Urinary bladder (tissue), 4 donors: ENCODE measurements around the gene USP31. TPM values are rescaled to one million over a fixed set of nuclear protein-coding genes. Genes with fewer than 3 reads are reported as not detected.
A peak's percentile ranks its signal among the peaks of the same experiment; 100 is the strongest.

Experiments
- DNase-seq: peaks from one replicate; pipeline ENCODE4 v3.0.0-alpha.2; 2015; ENCODE audit errors: extremely low spot score
- H3K27ac ChIP-seq: one replicate; pipeline ENCODE4 v1.5.1; 2013; ENCODE audit warnings: low read depth, mild to moderate bottlenecking, moderate library complexity
- H3K36me3 ChIP-seq: one replicate; pipeline ENCODE4 v1.6.1; 2013; ENCODE audit warnings: mild to moderate bottlenecking, moderate library complexity; ENCODE audit not compliant: insufficient read depth
- H3K4me1 ChIP-seq: one replicate; pipeline ENCODE4 v1.6.1; 2013; ENCODE audit warnings: mild to moderate bottlenecking, moderate library complexity; ENCODE audit not compliant: insufficient read depth
- H3K4me3 ChIP-seq: one replicate; pipeline ENCODE4 v1.5.1; 2013; ENCODE audit warnings: low read depth, low read length
- WGBS: extraction: QIAGEN DNeasy Blood & Tissue Kit; methylation state at CpG from one replicate; pipeline ENCODE4 v1.1.7; 2013; 5-methylcytosine and 5-hydroxymethylcytosine counted together
- polyA plus RNA-seq: library from polyadenylated mRNA; stranded (reverse); fragments of 200-250 nt; gene quantifications from one replicate; pipeline ENCODE4 v1.2.3, GENCODE V29; 2013
- total RNA-seq: library from RNA; depleted of rRNA; stranded (reverse); fragments of >200 nt; gene quantifications from one replicate; pipeline ENCODE4 v1.2.3, GENCODE V29; 2014
- donor health status: healthy with polysubstance abuse.
- donor health status: healthy.

USP31 gene, protein sequence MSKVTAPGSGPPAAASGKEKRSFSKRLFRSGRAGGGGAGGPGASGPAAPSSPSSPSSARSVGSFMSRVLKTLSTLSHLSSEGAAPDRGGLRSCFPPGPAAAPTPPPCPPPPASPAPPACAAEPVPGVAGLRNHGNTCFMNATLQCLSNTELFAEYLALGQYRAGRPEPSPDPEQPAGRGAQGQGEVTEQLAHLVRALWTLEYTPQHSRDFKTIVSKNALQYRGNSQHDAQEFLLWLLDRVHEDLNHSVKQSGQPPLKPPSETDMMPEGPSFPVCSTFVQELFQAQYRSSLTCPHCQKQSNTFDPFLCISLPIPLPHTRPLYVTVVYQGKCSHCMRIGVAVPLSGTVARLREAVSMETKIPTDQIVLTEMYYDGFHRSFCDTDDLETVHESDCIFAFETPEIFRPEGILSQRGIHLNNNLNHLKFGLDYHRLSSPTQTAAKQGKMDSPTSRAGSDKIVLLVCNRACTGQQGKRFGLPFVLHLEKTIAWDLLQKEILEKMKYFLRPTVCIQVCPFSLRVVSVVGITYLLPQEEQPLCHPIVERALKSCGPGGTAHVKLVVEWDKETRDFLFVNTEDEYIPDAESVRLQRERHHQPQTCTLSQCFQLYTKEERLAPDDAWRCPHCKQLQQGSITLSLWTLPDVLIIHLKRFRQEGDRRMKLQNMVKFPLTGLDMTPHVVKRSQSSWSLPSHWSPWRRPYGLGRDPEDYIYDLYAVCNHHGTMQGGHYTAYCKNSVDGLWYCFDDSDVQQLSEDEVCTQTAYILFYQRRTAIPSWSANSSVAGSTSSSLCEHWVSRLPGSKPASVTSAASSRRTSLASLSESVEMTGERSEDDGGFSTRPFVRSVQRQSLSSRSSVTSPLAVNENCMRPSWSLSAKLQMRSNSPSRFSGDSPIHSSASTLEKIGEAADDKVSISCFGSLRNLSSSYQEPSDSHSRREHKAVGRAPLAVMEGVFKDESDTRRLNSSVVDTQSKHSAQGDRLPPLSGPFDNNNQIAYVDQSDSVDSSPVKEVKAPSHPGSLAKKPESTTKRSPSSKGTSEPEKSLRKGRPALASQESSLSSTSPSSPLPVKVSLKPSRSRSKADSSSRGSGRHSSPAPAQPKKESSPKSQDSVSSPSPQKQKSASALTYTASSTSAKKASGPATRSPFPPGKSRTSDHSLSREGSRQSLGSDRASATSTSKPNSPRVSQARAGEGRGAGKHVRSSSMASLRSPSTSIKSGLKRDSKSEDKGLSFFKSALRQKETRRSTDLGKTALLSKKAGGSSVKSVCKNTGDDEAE (N-terminal part only)
- total RNA-seq (27.4 TPM), polyA plus RNA-seq (3.7 TPM)

DNA sequence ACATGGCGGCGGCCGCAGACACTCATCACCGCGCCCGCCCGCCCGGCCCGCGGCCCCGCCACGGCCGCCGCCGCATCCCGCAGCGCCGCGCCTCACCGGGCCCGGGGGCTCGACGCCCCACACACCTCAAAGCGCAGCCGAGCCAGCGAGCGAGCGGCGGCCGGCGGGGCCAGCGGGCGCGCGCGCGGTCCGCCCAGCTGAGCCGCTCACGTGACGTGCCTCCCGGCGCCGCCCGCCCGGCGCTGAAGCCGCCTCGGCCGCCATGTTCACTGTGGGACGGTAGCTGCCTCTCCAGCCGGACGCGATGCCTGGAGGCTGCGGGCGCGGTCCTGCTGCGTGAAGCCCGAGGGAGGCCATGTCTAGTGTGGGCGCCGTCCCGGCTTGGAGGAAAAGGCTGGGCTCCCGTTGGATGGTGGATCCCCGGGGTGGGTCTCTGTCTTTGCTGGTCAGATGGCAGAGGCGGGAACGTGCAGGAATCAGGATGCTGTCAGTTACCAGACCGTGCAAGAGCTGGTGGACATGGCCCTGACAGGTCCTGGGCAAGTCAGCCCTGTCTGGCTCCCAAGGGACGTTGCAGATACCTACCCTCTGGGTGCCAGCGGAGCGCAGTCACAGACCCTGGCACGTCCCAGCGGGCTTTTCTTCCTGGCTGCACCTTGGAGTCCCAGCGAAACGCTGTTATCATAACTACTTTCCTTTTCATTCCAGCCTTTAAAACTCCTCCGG lies at the start of gene USP31:
Gene USP31 (minus strand): TSS at position 186 of the 726 bp plus-strand sequence. CDS start 182 bp downstream, at position 4.
- H3K4me3 ChIP-seq = peak within 1 kb of the TSS; percentile 98
- H3K27ac ChIP-seq = peak within 1 kb of the TSS; percentile 86
- WGBS = under 1% methylated on average over 75 of the region's 75 CpGs
- DNase-seq = peak; percentile 90
- H3K4me1 ChIP-seq = no peaks in the 10 kb centered on the region
- no peaks in the 10 kb centered on the region for H3K36me3 ChIP-seq

DNA sequence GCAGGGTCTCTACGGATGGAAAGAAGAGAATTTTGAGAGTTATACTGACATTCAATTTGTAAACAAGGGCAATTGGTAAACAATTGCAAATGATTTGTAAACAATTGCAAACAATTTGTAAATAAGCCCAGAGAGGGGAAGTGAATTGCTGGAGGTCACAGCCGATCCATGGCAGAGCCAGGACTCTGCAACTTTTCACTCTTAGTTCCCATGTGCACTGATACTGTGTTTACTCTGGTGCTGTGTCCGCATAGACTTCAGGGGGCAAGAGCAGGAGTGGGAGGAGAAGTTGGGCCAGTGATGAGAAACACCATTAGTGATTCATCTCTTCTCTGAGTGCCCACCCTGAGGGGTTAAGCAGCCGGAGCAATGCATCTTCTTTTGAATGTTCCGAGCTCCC lies 47.3 kb upstream of the USP31 start:
- DNase-seq = no peak
- H3K4me1 ChIP-seq = no peaks in the 10 kb centered on the region
- H3K36me3 ChIP-seq = no peaks in the 10 kb centered on the region
- H3K4me3 ChIP-seq = no peak overlapping the region
- WGBS = 32% methylated on average over 5 of the region's 5 CpGs
- H3K27ac ChIP-seq = no peak overlapping the region

DNA sequence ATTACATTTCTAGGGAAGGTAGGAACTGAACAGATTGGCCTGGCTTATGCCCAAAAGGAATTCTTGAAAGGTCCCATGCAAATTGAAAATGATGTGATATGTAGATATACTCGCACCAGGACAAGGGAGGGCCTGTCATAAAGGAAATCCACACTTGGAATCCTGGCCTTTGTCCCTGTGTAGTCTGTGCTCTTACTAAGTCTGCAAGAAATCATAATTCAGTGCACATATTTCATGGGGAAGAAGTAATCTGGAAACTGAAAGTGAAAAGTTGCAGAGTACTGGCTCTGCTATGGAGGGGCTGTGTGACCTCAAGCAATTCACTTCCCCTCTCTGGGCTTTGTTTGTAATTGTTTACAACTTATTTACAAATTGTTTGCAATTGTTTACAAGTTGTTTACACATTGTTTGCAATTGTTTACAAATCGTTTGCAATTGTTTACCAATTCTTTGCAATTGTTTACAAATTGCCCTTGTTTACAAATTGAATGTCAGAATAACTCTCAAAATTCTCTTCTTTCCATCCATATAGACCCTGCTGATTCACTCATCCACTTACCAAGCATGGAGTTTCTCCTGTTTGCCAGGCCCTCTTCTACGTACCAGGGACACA lies 46.2 kb upstream of the USP31 start:
- H3K27ac ChIP-seq = no peak overlapping the region
- 39% methylated on average over 3 of the region's 3 CpGs for WGBS

DNA sequence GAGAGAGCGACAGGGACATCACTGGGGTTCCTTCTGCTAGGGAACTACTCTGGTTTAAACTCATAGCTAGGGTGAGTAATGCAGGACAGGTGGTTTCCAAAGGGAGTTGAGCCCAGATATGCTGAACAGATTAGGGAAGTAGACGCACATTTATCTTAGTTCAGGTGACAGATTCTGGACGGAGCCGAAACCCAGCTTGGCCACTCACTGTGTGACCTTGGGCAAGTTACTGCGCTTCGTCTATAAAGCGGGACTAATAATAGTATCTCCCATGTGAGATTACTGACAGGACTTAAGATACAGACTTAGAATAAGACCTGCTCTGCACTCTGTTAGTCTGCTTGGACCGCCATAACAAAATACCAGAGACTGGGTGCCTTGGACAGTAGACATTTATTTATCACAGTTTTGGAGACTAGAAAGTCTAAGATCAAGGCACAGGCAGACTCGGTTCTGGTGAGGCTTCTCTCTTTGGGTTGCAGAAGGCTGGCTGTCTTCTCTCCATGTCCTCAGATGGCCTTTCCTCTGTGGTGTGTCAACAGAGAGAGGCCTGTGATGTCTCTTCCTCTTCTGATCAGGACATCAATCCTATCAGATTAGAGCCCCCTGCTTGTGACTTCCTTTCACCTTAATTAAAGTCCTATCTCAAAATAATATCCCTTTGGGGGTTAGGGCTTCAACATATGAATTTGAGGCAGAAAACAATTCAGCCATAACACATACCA lies 45.4 kb upstream of the USP31 start:
- DNase-seq = no peak
- H3K4me3 ChIP-seq = no peak overlapping the region
- no peak overlapping the region for H3K27ac ChIP-seq
- H3K36me3 ChIP-seq = no peaks in the 10 kb centered on the region
- no peaks in the 10 kb centered on the region for H3K4me1 ChIP-seq
- WGBS = 72% methylated on average over 9 of the region's 9 CpGs

More for the DNA sequence above, 46.2 kb upstream of the USP31 start:
- H3K36me3 ChIP-seq = no peaks in the 10 kb centered on the region
- no peak for DNase-seq
- no peaks in the 10 kb centered on the region for H3K4me1 ChIP-seq
- H3K4me3 ChIP-seq = no peak overlapping the region

DNA sequence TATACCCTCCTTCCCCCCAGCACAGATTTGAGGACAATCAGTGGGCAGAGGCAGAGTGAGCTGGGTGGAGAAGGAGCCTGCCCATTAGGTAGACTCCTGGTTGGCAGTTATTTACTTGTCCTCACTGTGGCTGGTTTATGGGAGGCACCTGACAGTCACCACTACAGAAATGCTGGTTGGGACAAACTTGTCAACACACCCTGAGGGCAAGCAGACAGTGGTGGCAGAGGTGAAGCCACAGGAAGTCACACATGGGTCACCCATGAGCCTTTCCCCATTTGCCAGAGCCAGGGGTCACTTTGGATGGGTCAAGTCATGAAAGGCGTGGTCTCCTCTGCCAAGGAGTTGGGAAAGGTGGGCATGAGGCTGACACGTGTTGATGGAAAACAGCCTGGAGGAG lies 39.7 kb upstream of the USP31 start:
- 82% methylated on average over 2 of the region's 2 CpGs for WGBS
- no peaks in the 10 kb centered on the region for H3K36me3 ChIP-seq

DNA sequence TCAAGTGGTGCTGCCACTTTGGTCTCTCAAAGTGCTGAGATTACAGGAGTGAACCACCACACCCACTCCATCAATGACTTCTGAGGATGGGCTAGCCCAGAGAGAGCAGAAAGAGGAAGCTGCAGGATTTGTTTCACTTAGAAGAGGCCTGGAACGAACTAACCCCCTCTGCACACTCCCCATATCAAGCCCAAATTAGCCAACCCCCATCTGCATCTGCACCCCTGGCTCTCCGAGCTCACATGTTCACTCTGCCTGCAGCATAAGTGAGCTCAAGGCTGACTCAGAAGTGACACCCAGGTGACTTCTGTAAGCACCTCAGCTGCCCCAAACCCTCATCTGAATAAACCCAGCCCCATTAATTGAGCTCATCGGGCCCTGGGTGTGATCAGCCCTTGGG lies 38.1 kb upstream of the USP31 start:
- WGBS = 60% methylated on average over 3 of the region's 3 CpGs
- no peak overlapping the region for H3K27ac ChIP-seq
- DNase-seq = no peak
- H3K4me1 ChIP-seq = no peaks in the 10 kb centered on the region
- no peak overlapping the region for H3K4me3 ChIP-seq
- H3K36me3 ChIP-seq = no peaks in the 10 kb centered on the region

More for the DNA sequence above, 39.7 kb upstream of the USP31 start:
- no peak for DNase-seq
- Histone ChIP-seq H3K4me1 (no peaks in the 10 kb centered on the region), H3K4me3 (no peak overlapping the region), H3K27ac (no peak overlapping the region)

DNA sequence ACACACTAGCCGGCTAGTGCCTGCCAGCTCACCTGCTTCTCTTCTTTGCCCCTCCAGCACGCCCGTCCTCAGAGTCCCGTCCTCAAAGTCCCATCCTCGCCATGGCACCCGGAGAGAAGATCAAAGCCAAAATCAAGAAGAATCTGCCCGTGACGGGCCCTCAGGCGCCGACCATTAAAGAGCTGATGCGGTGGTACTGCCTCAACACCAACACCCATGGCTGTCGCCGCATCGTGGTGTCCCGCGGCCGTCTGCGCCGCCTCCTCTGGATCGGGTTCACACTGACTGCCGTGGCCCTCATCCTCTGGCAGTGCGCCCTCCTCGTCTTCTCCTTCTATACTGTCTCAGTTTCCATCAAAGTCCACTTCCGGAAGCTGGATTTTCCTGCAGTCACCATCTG lies 36.9 kb upstream of the USP31 start:
- no peak for DNase-seq
- no peaks in the 10 kb centered on the region for H3K36me3 ChIP-seq
- WGBS = 80% methylated on average over 24 of the region's 24 CpGs

DNA sequence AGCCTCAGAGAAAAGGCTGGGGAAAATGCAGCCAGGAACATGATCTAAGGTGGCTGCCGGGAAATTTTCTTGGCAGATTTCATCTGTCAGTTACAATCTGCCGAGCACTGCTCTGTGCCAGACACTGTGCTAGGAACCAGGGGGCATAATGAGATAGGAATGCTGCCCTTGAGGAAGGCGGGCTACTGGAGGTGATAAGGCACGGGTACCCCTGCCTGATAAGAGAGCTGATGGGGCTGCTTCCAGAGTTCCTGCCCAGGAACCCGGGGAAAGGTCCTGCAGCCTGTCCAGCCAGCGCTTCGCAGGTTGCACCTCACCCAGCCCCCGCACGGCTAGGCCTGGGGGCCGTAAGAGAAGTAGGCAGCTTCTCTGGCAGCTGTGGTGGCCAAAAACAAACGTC lies 36.4 kb upstream of the USP31 start:
- DNase-seq = no peak
- Histone ChIP-seq H3K36me3 (no peaks in the 10 kb centered on the region), H3K4me1 (no peaks in the 10 kb centered on the region), H3K27ac (no peak overlapping the region), H3K4me3 (no peak overlapping the region)
- 43% methylated on average over 11 of the region's 11 CpGs for WGBS

More for the DNA sequence above, 36.9 kb upstream of the USP31 start:
- H3K4me3 ChIP-seq = no peak overlapping the region
- no peak overlapping the region for H3K27ac ChIP-seq
- no peaks in the 10 kb centered on the region for H3K4me1 ChIP-seq

DNA sequence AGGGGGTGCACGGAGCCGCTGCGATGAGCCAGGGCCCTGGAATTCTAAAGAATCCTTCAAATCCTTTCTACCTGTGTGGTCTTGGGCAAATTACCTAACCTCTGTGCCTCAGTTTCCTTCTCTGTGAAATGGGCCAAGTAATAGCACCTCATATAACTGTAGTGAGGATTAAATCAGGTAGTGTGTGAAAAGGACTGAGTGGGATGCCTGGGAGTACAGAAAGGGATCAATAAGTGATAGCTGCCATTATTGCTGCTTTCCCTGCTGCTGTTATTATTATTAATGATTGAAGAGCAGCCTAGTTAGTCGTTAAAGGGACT lies 34.3 kb upstream of the USP31 start:
- Histone ChIP-seq H3K27ac (no peak overlapping the region), H3K4me3 (no peak overlapping the region), H3K36me3 (no peaks in the 10 kb centered on the region), H3K4me1 (no peaks in the 10 kb centered on the region)
- WGBS = 17% methylated on average over 4 of the region's 4 CpGs
- no peak for DNase-seq

DNA sequence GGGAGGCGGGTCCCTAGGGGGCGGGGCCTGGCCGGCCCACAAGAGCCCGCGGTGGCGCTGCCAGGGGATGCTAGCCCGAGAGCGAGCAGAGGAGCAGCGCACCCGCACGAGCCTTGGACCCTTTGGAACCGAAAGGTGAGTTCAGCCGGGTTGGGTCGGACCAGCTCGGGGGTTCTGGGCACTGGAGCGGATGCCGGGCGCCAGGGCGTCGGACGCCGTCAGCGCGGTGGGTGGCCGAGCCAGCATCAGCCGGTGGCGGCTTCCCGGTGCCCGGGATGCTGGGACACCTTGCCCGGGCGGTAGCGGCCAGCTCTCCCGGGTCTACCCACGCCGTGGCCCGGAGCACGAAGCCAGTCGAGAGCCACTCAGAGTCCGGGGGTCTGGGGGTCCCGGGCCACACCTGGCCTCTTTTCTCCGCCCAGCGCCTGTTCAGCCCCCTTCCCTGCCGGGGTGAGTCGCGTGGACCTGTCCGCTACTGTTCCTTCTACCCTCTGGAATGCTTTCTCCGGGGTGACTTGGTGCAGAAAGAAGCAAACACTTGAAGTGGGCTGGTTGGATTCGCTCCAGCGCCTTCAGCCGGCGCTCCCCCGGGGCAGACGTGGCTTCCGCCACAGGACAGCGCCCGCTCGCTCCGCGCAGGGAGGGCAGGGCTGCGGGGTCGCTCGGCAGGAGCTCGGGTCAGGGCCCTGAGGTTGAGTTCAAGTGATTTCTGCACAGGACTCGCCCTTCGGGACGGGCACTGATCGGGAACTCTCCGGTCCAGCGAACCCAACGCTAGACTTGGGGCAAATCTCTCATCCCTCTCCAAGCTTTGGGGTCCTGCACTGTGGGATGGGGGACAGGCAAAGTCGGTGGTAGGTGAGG lies 33.7 kb upstream of the USP31 start, which contains the start of gene SCNN1G:
Gene SCNN1G (plus strand): TSS at position 67 of the 864 bp plus-strand sequence. CDS start 3,527 bp downstream, outside the sequence.
- Histone ChIP-seq H3K4me3 (peak within 1 kb of the TSS; percentile 38), H3K4me1 (no peaks in the 10 kb centered on the region), H3K36me3 (no peaks in the 10 kb centered on the region), H3K27ac (no peak within 1 kb of the TSS)
- no peak for DNase-seq
- WGBS = 3% methylated on average over 71 of the region's 71 CpGs

DNA sequence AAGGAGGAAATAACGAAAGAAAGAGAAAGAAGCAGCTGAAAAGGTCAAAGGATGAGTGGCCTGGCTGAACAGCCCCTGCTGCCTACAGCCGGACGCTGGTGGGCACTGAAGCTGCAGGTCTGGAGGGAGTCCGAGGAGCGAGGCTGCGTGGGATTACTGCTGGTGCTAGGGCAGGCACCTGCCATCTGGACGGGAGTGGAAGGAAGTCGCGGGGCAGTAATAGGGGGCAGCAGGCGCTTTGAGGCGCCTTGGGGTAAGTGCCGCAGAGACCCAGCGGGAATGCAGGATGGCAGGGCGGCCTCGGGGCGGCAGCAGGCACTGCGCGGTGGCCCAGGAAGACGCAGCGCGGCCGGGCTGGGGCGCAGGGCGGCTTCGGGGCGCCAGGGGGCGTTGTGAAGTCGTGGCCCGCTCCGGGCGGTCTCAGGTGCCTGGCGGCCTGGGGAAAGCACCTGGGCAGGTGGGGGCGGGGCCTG lies 33.0 kb upstream of the USP31 start:
- Histone ChIP-seq H3K36me3 (no peaks in the 10 kb centered on the region), H3K4me3 (peak overlapping the region; percentile 38), H3K4me1 (no peaks in the 10 kb centered on the region), H3K27ac (no peak overlapping the region)
- 4% methylated on average over 33 of the region's 33 CpGs for WGBS
- peak; percentile 17 for DNase-seq
